ENCODE results near the gene HMOX2. TPM values are rescaled to one million over a fixed set of nuclear protein-coding genes. Genes with fewer than 3 reads are reported as not detected.

Gene HMOX2
- total RNA-seq, 1 donor: 31.0 TPM

- no peak for DNase-seq (ENCODE audit: low read depth in 2 of 3, low spot score in 2 of 3)
Measured at GRCh38 chr16:4550591-4550990, 74.4 kb downstream of the HMOX2 start.

GRCh38 chr16:4552541-4552940 lies 76.3 kb downstream of the HMOX2 start:
- no peak for DNase-seq (ENCODE audit: low read depth in 2 of 3, low spot score in 2 of 3)

- DNase-seq (ENCODE audit: low read depth in 2 of 3, low spot score in 2 of 3): no peak
Measured at GRCh38 chr16:4556112-4556511, 79.9 kb downstream of the HMOX2 start, which contains the start of gene C16orf96. C16orf96 (plus strand) TSS chr16:4556340; CDS start chr16:4556490, 150 bp downstream.

- no peak for DNase-seq (ENCODE audit: low read depth in 2 of 3, low spot score in 2 of 3)
Measured at GRCh38 chr16:4556580-4556979, 80.4 kb downstream of the HMOX2 start.

GRCh38 chr16:4557973-4558372 lies 81.8 kb downstream of the HMOX2 start:
- no peak for DNase-seq (ENCODE audit: low read depth in 2 of 3, low spot score in 2 of 3)

Small RNA genes within 50 kb of the gene (small RNA-seq; reads per million reads assigned to genes)
- not detected for gene AC012676.2

Other genes starting within 250 kb of the HMOX2 start
- under 0.01 TPM for gene SRL, start 234.3 kb upstream of the HMOX2 start, total RNA-seq
- gene TFAP4, start 203.4 kb upstream of the HMOX2 start, total RNA-seq: 28.5 TPM
- gene GLIS2, start 160.3 kb upstream of the HMOX2 start, total RNA-seq: under 0.01 TPM
- 26.9 TPM for gene PAM16, start 125.1 kb upstream of the HMOX2 start, total RNA-seq
- 0.27 TPM for gene VASN, start 104.5 kb upstream of the HMOX2 start, total RNA-seq
- 107 TPM for gene CORO7, start 59.8 kb upstream of the HMOX2 start, total RNA-seq
- 31.0 TPM for gene DNAJA3, start 50.5 kb upstream of the HMOX2 start, total RNA-seq
- 112 TPM for gene NMRAL1, start 1.8 kb upstream of the HMOX2 start, total RNA-seq
- gene CDIP1, start 62.4 kb downstream of the HMOX2 start, total RNA-seq: 24.0 TPM
- 0.27 TPM for gene C16orf96, start 79.9 kb downstream of the HMOX2 start, total RNA-seq
- 30.4 TPM for gene UBALD1, start 138.5 kb downstream of the HMOX2 start, total RNA-seq
- 93.2 TPM for gene MGRN1, start 148.4 kb downstream of the HMOX2 start, total RNA-seq
- gene NUDT16L1, start 217.2 kb downstream of the HMOX2 start, total RNA-seq: 48.7 TPM

Measured in hematopoietic multipotent progenitor cell (in vitro differentiated cells).